NT2/D1 (cell line): ENCODE data around the gene VNN1.

Source experiments
- SUZ12 ChIP-seq: IDR thresholded peaks from 2 replicates; pipeline ENCODE4 v1.6.1; 2011; ENCODE audit not compliant: insufficient read length, insufficient read depth; ENCODE audit errors: extremely low read depth
- ZNF274 ChIP-seq: IDR thresholded peaks from 2 replicates; pipeline ENCODE4 v1.6.1; 2011; ENCODE audit warnings: mild to moderate bottlenecking, low read depth, low read length

GRCh38 chr6:132666118-132666517 lies 47.7 kb downstream of the VNN1 start:
- no peak for TF ChIP-seq SUZ12
- no peak for TF ChIP-seq ZNF274
